Gastrocnemius medialis (tissue), 4 donors: ENCODE data around the gene PIR.

Source experiments
- CTCF ChIP-seq, 5 experiments: fragments of 450-650 bp in 3 of 5; fragments of 200-600 bp in 2 of 5; sonication (generic) in 2 of 5; IDR thresholded peaks in 4 of 5; conservative IDR thresholded peaks in 1 of 5; 1 replicate in 4 of 5; 2 replicates in 1 of 5; pipeline ENCODE4 v1.5.1; 2016 to 2019; ENCODE audit warnings: antibody characterized with exemption in 5 of 5, mild to moderate bottlenecking in 3 of 5, moderate library complexity in 3 of 5
- POLR2A ChIP-seq, 2 donors: fragments of 450-650 bp; IDR thresholded peaks; one replicate each; pipeline ENCODE4 v1.6.1; 2017; ENCODE audit warnings: antibody characterized with exemption in 2 of 2, mild to moderate bottlenecking in 2 of 2, moderate library complexity in 2 of 2

GRCh38 chrX:15437724-15438123 is 55.4 kb downstream of the PIR start:
- TF ChIP-seq CTCF (IDR thresholded peaks at IDR 0.05 in 4 of 5, conservative IDR thresholded peaks at IDR 0.05 in 1 of 5) (no peak), POLR2A (IDR thresholded peaks at IDR 0.05) (no peak)
